WERI-Rb-1 (cell line): ENCODE data around the gene OPN3.

Experiments used
- DNase-seq: peaks from one replicate; pipeline ENCODE4 v3.0.0-alpha.2; 2020
- H3K27ac ChIP-seq: fragments of 250-450 bp; sonication (Bioruptor Pico); 2 replicates; pipeline ENCODE4 v1.5.1; 2020; ENCODE audit warnings: mild to moderate bottlenecking, moderate library complexity
- H3K27me3 ChIP-seq: fragments of 250-450 bp; sonication (Bioruptor Pico); 2 replicates; pipeline ENCODE4 v1.5.1; 2021; ENCODE audit warnings: mild to moderate bottlenecking, low read depth, moderate library complexity; ENCODE audit not compliant: insufficient read depth, severe bottlenecking
- H3K36me3 ChIP-seq: fragments of 250-450 bp; sonication (Bioruptor Pico); 2 replicates; pipeline ENCODE4 v1.5.1; 2020; ENCODE audit warnings: mild to moderate bottlenecking, moderate library complexity
- H3K4me3 ChIP-seq: 2 replicates; pipeline ENCODE4 v1.5.1; 2011; ENCODE audit warnings: low read depth, mild to moderate bottlenecking, control low read depth, low read length
- H3K9me3 ChIP-seq: fragments of 250-450 bp; sonication (Bioruptor Pico); 2 replicates; pipeline ENCODE4 v1.5.1; 2021; ENCODE audit warnings: mild to moderate bottlenecking, moderate library complexity; ENCODE audit not compliant: severe bottlenecking
- TF ChIP-seq, protein P1 (sequence below): IDR thresholded peaks from 2 replicates; pipeline ENCODE4 v1.5.1; 2011; ENCODE audit warnings: low read depth, mild to moderate bottlenecking, control low read depth, inconsistent platforms, low read length

The OPN3 gene

DNA sequence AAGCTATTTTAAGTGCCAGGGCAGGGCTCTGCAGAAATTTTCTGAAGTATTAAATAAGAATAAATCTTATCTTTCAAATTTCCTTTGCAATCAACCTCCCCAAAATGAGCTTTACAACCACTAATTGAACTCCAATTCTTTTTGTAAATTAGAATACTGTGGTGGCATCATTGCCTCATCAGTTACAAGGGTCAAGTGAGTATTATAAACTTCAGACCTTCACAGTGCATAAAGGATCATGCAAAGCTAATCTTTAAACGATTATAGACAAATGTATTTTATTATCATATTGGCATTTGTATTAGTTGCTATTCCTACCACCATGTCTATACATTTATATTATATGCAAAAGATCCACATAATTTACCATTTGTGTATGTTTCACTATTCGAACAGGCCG, 7.2 kb downstream of the OPN3 start:
- TF ChIP-seq, protein P1, sequence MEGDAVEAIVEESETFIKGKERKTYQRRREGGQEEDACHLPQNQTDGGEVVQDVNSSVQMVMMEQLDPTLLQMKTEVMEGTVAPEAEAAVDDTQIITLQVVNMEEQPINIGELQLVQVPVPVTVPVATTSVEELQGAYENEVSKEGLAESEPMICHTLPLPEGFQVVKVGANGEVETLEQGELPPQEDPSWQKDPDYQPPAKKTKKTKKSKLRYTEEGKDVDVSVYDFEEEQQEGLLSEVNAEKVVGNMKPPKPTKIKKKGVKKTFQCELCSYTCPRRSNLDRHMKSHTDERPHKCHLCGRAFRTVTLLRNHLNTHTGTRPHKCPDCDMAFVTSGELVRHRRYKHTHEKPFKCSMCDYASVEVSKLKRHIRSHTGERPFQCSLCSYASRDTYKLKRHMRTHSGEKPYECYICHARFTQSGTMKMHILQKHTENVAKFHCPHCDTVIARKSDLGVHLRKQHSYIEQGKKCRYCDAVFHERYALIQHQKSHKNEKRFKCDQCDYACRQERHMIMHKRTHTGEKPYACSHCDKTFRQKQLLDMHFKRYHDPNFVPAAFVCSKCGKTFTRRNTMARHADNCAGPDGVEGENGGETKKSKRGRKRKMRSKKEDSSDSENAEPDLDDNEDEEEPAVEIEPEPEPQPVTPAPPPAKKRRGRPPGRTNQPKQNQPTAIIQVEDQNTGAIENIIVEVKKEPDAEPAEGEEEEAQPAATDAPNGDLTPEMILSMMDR: no peak
- H3K9me3 ChIP-seq: no peaks in the 10 kb centered on the region
- no peak for DNase-seq

DNA sequence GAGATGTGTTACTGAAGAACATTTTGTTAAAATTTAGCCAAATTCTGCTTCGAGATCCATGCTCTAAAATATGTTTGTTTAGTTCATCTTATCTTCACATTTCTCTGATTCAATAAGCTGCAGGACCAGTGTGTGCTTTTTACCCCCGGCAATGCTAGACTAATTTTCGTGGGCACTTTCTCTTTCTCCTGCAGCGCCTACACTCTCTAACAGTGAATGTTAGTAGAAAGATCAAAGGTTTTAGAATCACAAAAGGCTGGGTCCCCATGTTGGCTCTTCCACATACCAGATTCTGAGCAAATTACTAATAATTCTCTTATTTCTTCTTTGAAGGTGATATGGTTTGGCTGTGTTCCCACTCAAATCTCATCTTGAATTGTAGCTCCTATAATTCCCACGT, 8.5 kb downstream of the OPN3 start:
- H3K4me3 ChIP-seq: no peak overlapping the region
- no peak for DNase-seq
- no peak overlapping the region for H3K27ac ChIP-seq
- H3K9me3 ChIP-seq: no peaks in the 10 kb centered on the region
- H3K36me3 ChIP-seq: no peaks in the 10 kb centered on the region; the same call in 1 of the 2 replicates
- TF ChIP-seq, protein P1: no peak
- H3K27me3 ChIP-seq: no peaks in the 10 kb centered on the region

More for the DNA sequence above, 7.2 kb downstream of the OPN3 start:
- Histone ChIP-seq H3K27me3 (no peaks in the 10 kb centered on the region), H3K4me3 (no peak overlapping the region), H3K27ac (no peak overlapping the region), H3K36me3 (no peaks in the 10 kb centered on the region; the same call in 1 of the 2 replicates)

DNA sequence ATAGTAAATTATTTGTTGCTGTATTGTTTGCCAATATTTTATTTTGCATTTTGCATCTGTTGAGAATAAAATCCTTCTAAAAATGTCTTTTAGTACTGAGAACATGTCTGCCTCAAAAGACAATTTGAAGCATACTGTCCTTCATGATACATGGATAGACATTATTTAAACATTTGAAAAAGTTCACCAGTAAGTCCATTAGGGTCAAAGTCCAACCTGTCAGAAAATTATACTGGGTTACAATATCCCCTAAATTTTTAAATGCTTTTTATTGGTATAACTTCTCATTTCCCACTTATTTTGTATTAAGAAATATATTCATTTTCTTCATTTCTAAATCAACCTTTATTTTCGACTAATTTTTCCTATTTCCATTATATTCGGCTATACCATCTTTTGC, 9.3 kb downstream of the OPN3 start:
- TF ChIP-seq, protein P1: no peak
- Histone ChIP-seq H3K27me3 (no peaks in the 10 kb centered on the region), H3K4me3 (no peak overlapping the region), H3K27ac (no peak overlapping the region), H3K9me3 (no peaks in the 10 kb centered on the region), H3K36me3 (no peaks in the 10 kb centered on the region; the same call in 1 of the 2 replicates)
- no peak for DNase-seq

DNA sequence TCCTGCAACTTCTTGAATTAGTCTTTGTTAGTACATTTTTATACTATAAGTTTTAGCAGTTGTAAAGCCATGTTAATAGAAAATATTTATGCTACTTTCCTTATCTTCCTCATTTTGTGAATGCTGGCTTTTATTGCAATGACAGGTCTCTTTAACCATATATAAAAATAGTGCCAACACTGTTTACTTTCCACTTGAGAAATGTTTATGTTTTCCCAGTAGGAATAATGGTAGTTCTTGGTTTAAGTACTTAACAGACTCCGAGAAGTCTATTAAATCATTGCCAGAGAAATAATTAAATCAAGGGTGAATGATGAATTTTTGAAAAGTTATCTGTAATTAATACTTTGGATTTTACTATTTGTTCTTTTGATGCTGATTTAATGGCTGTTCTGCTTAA, 9.7 kb downstream of the OPN3 start:
- Histone ChIP-seq H3K9me3 (no peaks in the 10 kb centered on the region), H3K4me3 (no peak overlapping the region), H3K36me3 (no peaks in the 10 kb centered on the region; the same call in 1 of the 2 replicates), H3K27me3 (no peaks in the 10 kb centered on the region), H3K27ac (no peak overlapping the region)
- DNase-seq: no peak
- TF ChIP-seq, protein P1: no peak

DNA sequence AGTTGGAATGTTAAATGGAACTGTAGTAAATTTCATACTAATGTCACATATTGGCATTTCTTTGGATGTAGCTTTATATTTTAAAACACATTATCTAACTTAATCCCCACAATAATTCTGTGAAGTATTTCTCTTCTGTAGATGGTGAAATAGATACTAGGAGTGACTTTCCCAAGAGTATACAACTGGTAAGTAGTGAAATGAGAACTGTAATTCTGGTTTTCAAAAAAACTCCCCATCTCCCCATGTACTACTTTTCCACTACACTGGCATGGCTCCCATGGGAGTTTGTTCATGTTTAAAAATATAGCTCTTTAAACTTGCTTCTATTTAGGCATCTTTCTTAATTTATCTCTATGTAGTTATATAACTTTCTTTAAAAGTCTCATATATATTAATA, 10.2 kb downstream of the OPN3 start:
- Histone ChIP-seq H3K27ac (no peak overlapping the region), H3K27me3 (no peaks in the 10 kb centered on the region), H3K36me3 (no peaks in the 10 kb centered on the region), H3K9me3 (no peaks in the 10 kb centered on the region), H3K4me3 (no peak overlapping the region)
- DNase-seq: no peak
- TF ChIP-seq, protein P1: no peak
